Cerebellar cortex (tissue), 1 donor: ENCODE data around the gene ARHGEF4.
A peak's percentile ranks its signal among the peaks of the same experiment; 100 is the strongest.
"Not testable (repeated sequence)": the region's sequence is repeated elsewhere in the genome, so short reads cannot be mapped to it uniquely, and the experiment has no call there.

ENCODE experiments used
- DNase-seq: peaks from one replicate; pipeline ENCODE4 v3.0.0-alpha.2; 2015; ENCODE audit warnings: low spot score

Gene ARHGEF4

GRCh38 chr2:130976591-130977237, 140.0 kb downstream of the ARHGEF4 start:
- no peak for DNase-seq

DNA sequence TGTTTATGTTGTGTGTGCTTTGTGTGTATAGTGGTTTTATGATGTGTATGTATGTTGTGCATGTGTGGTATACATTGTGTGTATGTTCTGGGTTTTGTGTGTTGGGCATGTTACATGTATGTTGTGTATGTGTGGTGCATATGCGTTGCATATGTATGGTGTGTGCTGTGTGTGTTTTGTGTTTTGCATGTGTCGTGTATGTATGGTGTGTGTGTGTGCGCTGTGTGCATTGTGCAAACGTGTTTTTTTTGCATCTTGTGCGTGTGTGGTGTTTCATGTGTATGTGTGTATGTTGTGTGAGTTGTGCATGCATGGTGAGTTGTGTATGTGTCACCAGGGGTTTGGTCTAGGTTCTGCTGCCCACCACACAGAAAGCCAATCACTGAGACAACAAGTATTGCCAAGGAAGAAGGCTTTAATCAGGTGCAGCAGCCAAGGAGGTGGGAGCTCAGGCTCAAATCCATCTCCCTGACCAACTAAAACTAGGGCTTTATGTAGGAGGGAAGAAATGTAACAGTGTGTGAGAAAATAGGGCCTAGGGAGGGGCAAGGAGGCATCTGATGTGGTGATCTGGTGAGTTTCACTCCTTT, 140.8 kb downstream of the ARHGEF4 start:
- DNase-seq: no peak

DNA sequence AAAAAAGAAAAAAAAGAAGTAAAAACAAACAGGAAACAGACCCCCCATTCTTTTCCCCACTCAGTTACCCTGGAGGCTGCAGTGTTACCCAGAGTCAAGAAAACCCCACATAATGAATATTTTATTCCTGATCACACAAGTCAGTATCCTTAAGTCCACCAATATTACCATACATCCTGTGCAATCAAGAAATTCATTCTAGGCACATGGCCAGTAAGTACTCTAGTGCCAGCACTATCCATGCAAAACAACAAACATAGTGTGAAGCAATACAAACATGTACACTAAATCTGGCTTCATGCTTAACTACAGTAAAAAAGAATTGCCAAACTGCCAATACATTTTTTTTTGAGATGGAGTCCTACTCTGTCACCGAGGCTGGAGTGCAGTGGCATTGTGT, 145.0 kb downstream of the ARHGEF4 start:
- no peak for DNase-seq

DNA sequence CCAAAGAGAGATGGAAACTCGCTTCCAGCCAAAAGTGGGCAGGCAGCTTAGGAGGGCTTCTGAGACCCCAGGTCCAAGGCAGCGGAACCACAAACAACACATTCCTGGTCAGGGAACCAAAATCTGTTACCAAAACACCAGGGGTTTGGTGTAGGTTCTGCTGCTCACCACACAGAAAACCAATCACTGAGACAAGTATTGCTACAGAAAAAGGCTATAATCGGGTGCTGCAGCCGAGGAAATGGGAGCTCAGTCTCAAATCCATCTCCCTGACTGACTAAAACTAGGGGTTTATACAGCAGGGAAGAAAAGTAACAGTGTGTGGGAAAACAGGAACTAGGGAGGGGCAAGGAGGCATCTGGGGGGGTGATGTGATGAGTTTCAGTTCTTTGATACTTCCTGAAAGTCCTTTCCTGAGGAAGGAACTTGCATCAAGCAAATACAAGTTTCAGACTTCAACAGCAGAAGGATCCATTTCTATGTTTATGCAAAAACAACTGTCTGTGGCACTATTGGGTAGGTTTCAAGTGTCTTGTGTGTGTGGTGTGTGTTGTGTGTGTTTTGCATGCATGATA, 148.6 kb downstream of the ARHGEF4 start:
- no peak for DNase-seq

DNA sequence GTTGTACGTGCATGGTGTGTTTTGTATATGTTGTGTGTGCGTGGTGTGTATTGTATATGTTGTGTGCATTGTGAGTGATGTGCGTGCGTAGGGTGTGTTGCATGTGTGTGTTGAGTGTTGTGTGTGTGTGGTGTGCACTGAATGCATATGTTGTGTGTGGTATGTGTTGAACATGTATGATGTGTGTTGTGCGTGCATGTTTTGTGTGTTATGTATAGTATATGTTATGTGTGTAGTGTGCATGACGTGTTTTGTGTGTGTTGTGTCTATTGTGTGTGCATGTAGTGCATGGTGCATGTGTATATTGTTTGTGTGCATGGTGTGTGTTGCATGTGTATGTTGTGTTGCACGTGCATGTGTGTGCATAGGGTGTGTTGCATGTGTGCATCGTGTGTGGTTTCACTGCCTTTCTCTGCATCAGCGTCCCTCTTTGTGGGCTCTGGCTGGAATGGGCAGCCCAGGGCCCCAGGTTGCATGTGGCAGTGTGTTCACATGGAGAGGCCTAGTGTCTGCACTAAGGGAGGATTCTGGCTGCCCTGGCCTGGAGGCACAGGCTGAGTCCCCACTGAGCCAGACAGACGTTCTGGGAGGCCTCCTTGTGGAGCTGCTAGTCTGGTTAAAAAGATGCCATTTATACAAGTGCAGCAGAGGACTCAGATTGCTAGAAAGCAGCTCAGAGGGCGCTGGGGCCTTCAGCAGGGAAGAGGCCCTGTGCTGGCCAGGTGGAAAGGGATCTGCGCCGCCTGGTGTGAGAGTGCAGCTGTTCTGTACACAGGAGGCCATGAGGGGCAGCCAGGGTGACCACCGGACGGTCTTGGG, 149.3 kb downstream of the ARHGEF4 start:
- no peak for DNase-seq

DNA sequence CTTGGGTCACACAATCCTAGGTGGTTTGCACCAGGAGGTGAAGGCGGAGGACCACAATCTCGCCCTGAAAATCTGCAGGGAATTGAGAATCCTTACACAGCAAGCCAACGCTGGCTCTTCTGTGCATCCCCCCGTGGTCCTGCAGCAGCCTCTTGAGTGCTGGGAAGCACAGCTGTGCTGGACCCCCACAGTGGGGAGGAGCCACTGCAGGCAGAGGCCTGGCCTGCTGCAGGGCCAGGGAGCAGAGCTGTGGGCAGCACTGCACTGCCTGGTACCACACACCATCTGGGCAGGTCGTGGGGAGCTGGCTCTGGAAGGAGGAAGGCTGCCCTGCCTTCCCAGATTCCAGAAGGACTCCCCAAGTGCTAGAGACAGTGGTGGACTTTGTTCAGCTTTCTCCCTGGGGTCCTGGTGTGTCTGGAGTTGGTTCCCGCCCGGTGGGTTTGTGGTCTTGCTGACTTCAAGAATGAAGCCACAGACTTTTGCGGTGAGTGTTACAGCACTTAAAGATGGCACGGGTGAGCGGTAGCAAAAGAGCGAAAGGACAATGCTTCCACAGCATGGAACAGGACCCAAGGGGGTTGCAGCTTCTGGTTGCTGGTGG, 150.3 kb downstream of the ARHGEF4 start:
- no peak for DNase-seq

- DNase-seq: peak; percentile 62
These were observed 151.1 kb downstream of the ARHGEF4 start for GRCh38 chr2:130987519-130988425.

GRCh38 chr2:130991446-130991845, 154.7 kb downstream of the ARHGEF4 start:
- DNase-seq: not testable (repeated sequence)

DNA sequence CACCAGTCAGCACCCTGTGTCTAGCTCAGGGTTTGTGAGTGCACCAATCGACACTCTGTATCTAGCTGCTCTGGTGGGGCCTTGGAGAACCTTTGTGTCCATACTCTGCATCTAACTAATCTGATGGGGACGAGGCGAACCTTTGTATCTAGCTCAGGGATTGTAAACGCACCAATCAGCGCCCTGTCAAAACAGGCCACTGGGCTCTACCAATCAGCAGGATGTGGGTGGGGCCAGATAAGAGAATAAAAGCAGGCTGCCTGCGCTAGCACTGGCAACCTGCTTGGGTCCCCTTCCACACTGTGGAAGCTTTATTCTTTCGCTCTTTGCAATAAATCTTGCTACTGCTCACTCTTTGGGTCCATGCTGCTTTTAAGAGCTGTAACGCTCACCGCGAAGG, 155.3 kb downstream of the ARHGEF4 start:
- not testable (repeated sequence) for DNase-seq

- DNase-seq: no peak
These were observed 160.0 kb downstream of the ARHGEF4 start for GRCh38 chr2:130996691-130997090.

DNA sequence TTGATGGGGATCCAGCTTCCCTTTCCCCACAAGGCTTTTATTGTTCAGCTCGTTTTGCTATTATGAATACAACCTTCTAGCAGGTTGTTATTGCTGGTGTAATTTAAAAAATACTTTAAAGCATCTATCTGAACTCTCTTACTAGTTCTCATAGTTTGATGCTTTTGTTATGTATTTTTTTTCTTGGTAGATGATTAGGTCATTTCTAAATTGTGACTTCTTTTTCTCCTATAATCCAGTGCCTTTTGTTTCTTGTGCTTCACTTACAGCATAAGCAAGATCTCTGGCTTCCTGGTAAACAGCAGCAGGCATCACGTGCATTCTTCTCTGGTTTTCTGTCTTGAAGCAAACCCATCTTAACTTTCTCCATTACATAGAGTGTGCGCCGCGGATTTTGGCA, 160.5 kb downstream of the ARHGEF4 start:
- no peak for DNase-seq

- DNase-seq: no peak
These were observed 161.8 kb downstream of the ARHGEF4 start for GRCh38 chr2:130998561-130998960.

GRCh38 chr2:131004446-131005209, 167.9 kb downstream of the ARHGEF4 start:
- no peak for DNase-seq

GRCh38 chr2:131005216-131005935, 168.7 kb downstream of the ARHGEF4 start:
- no peak for DNase-seq

GRCh38 chr2:131006561-131006960, 169.8 kb downstream of the ARHGEF4 start:
- DNase-seq: no peak

DNA sequence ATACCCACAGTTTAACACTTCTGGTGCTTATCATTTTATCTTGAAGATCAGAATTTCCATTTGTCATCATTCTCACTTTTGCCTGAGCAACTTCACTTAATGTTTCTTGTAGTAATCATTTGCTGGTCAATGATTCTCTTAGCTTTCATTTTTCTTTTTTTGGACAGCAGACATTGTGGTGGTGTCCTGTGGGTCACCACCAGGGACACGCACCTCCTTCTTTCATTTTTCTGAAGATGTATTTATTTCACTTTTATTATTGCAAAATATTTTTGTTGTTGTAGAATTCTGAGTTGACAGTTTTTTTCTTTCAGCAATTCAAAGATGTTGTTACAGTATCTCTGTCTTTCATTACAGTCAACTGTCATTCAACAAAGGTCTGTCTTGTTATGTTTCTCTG, 172.3 kb downstream of the ARHGEF4 start:
- no peak for DNase-seq

GRCh38 chr2:131009713-131010475, 173.2 kb downstream of the ARHGEF4 start:
- DNase-seq: no peak

- no peak for DNase-seq
These were observed 173.9 kb downstream of the ARHGEF4 start for GRCh38 chr2:131010566-131010965.

- peak; percentile 58 for DNase-seq
These were observed 174.8 kb downstream of the ARHGEF4 start for GRCh38 chr2:131011486-131011885.
